HepG2 (cell line): Measurements from ENCODE around the gene NDUFAF8. TPM values are rescaled to one million over a fixed set of nuclear protein-coding genes. Genes with fewer than 3 reads are reported as not detected.

Experiments
- BHLHE40 ChIP-seq: IDR thresholded peaks from 2 replicates; pipeline ENCODE4 v1.6.1; 2011; ENCODE audit warnings: low read length, improper control_type of control experiment
- BRCA1 ChIP-seq: sonication (generic); formaldehyde crosslinking; IDR thresholded peaks from 2 replicates; pipeline ENCODE4 v1.4.0; 2020; ENCODE audit warnings: missing genetic modification reagents
- DNMT1 ChIP-seq: sonication (generic); formaldehyde crosslinking; IDR thresholded peaks from 2 replicates; pipeline ENCODE4 v1.5.1; 2020; ENCODE audit warnings: mild to moderate bottlenecking, missing genetic modification reagents
- ELF4 ChIP-seq: sonication (generic); formaldehyde crosslinking; IDR thresholded peaks from 2 replicates; pipeline ENCODE4 v1.5.0; 2020; ENCODE audit warnings: missing genetic modification reagents, mild to moderate bottlenecking, moderate library complexity, borderline replicate concordance
- FOXC1 ChIP-seq: sonication (generic); formaldehyde crosslinking; IDR thresholded peaks from 2 replicates; pipeline ENCODE4 v1.8.0; 2022; ENCODE audit warnings: mild to moderate bottlenecking, missing genetic modification reagents, borderline replicate concordance
- KLF15 ChIP-seq: sonication (generic); formaldehyde crosslinking; IDR thresholded peaks from 2 replicates; pipeline ENCODE4 v1.8.1; 2023; ENCODE audit warnings: borderline replicate concordance, mild to moderate bottlenecking, inconsistent platforms, missing genetic modification reagents, mixed read lengths
- LCORL ChIP-seq, 2 experiments: fragments of 450-650 bp in 1 of 2; sonication (generic) in 1 of 2; formaldehyde crosslinking in 1 of 2; IDR thresholded peaks; 2 replicates each; pipeline versions ENCODE4 v1.5.0 to v1.6.1; 2017 to 2020; ENCODE audit warnings: antibody characterized with exemption in 1 of 2, missing genetic modification reagents in 1 of 2
- MEIS2 ChIP-seq: sonication (generic); formaldehyde crosslinking; IDR thresholded peaks from 2 replicates; pipeline ENCODE4 v1.9.0; 2021; ENCODE audit warnings: mild to moderate bottlenecking, missing genetic modification reagents
- NKX3-1 ChIP-seq: sonication (generic); formaldehyde crosslinking; IDR thresholded peaks from 2 replicates; pipeline ENCODE4 v1.5.0; 2020; ENCODE audit warnings: missing genetic modification reagents
- POLR2G ChIP-seq: fragments of 200-400 bp; formaldehyde crosslinking; IDR thresholded peaks from 2 replicates; pipeline ENCODE4 v1.6.1; 2018; ENCODE audit warnings: mild to moderate bottlenecking, low read depth, low read length, moderate library complexity
- RARA ChIP-seq: IDR thresholded peaks from 2 replicates; pipeline ENCODE4 v1.6.1; 2016; ENCODE audit warnings: missing genetic modification reagents, missing compliant biosample characterization
- RFXAP ChIP-seq: sonication (generic); formaldehyde crosslinking; IDR thresholded peaks from 2 replicates; pipeline ENCODE4 v1.4.0; 2020; ENCODE audit warnings: missing genetic modification reagents, borderline replicate concordance
- SP4 ChIP-seq: sonication (generic); formaldehyde crosslinking; IDR thresholded peaks from 2 replicates; pipeline ENCODE4 v1.8.1; 2023; ENCODE audit warnings: mild to moderate bottlenecking, missing genetic modification reagents
- TBX2 ChIP-seq: sonication (generic); formaldehyde crosslinking; IDR thresholded peaks from 2 replicates; pipeline ENCODE4 v1.5.0; 2020; ENCODE audit warnings: missing genetic modification reagents, mild to moderate bottlenecking, borderline replicate concordance
- TSC22D2 ChIP-seq: sonication (generic); formaldehyde crosslinking; IDR thresholded peaks from 2 replicates; pipeline ENCODE4 v1.5.1; 2020; ENCODE audit warnings: missing genetic modification reagents, mild to moderate bottlenecking, borderline replicate concordance
- ZNF160 ChIP-seq: sonication (generic); formaldehyde crosslinking; IDR thresholded peaks from 2 replicates; pipeline ENCODE4 v1.8.0; 2022; ENCODE audit warnings: mild to moderate bottlenecking, inconsistent platforms, missing genetic modification reagents
- ZNF451 ChIP-seq: sonication (generic); formaldehyde crosslinking; IDR thresholded peaks from 2 replicates; pipeline ENCODE4 v1.5.0; 2020; ENCODE audit warnings: mild to moderate bottlenecking, missing genetic modification reagents
- ZNF558 ChIP-seq: sonication (generic); formaldehyde crosslinking; IDR thresholded peaks from 2 replicates; pipeline ENCODE4 v1.9.0; 2022; ENCODE audit warnings: mild to moderate bottlenecking, missing genetic modification reagents, borderline replicate concordance
- ZNF670 ChIP-seq: sonication (generic); formaldehyde crosslinking; IDR thresholded peaks from 2 replicates; pipeline ENCODE4 v1.8.0; 2022; ENCODE audit warnings: mild to moderate bottlenecking, missing genetic modification reagents, borderline replicate concordance
- ZNF720 ChIP-seq: sonication (generic); formaldehyde crosslinking; IDR thresholded peaks from 2 replicates; pipeline ENCODE4 v1.4.0; 2020; ENCODE audit warnings: missing genetic modification reagents
- polyA plus RNA-seq, 8 experiments: library from polyadenylated mRNA; depleted of rRNA in 3 of 8; stranded (reverse) in 7 of 8; unstranded in 1 of 8; fragments of >200 nt; fragmentation: Illumina TruSeq in 4 of 8; extraction: Trizol in 4 of 8; gene quantifications; 2 replicates each; pipeline versions ENCODE4 v1.2.1 to v1.2.3, GENCODE V29; 2011 to 2016; ENCODE audit warnings: low read depth in 4 of 8, missing spikeins in 1 of 8, mixed read lengths in 1 of 8; ENCODE audit not compliant: insufficient read depth in 1 of 8
- total RNA-seq, 5 experiments: library from RNA; depleted of rRNA; stranded (reverse); fragments of >200 nt; fragmentation: Illumina TruSeq; extraction: Trizol; gene quantifications; 2 replicates each; pipeline ENCODE4 v1.2.3, GENCODE V29; 2016; ENCODE audit warnings: low read depth in 1 of 5
- TF ChIP-seq, protein P1 (sequence below): sonication (generic); formaldehyde crosslinking; IDR thresholded peaks from 2 replicates; pipeline ENCODE4 v1.5.0; 2020; ENCODE audit warnings: mild to moderate bottlenecking, missing genetic modification reagents
- TF ChIP-seq, protein P2 (sequence below): sonication (generic); formaldehyde crosslinking; IDR thresholded peaks from 2 replicates; pipeline ENCODE4 v1.4.0; 2020; ENCODE audit warnings: missing genetic modification reagents
- TF ChIP-seq, protein P3 (sequence below): sonication (generic); formaldehyde crosslinking; IDR thresholded peaks from 2 replicates; pipeline ENCODE4 v1.5.0; 2020; ENCODE audit warnings: missing genetic modification reagents, mild to moderate bottlenecking, borderline replicate concordance
- TF ChIP-seq, protein P4 (sequence below): sonication (generic); formaldehyde crosslinking; IDR thresholded peaks from 2 replicates; pipeline ENCODE4 v1.8.0; 2022; ENCODE audit warnings: missing genetic modification reagents, low read depth, mild to moderate bottlenecking, borderline replicate concordance

NDUFAF8 gene
- total and polyA plus RNA-seq, 2 of the 13 experiments (the other 11 are each of a cell fraction or from before 2014, with no cell fraction given), result 75.6 to 233 TPM

DNA sequence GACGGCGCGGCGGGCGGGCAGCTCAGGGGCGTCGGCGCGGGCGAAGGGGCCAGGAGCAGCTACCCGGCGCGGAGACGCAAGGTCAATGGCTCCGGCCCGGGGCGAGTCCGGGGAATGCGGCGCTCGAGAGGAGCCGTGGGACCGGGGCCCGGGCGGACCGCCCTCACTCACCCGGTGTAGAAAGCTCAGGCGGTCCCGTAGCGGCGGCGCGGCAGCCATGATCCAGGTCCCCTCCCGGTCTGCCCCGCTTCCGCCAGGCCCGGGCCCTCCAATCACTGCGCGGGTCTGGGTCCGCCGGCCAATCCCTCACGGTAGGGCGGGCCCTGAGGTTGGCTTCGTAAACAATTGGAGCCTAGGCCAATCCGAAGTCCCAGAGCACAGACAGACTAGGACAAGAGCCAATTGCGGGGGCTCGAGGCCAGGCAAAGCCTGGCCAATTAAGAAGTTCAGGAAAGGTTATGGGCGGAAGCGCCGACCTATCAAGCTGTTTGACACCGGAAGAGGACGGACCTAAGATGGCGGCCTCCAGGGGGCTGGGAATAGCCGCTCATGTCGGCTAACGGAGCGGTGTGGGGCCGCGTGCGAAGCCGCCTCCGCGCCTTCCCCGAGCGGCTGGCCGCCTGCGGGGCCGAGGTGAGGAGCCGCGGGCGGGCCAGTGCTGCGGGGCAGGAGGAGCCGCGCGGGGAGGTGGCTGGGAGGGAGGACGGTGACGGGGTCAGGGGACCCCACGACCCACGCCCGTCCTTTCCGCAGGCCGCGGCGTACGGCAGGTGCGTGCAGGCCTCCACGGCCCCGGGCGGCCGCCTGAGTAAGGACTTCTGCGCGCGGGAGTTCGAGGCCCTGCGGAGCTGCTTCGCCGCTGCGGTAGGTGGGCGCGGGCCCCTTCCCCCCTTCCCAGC is at the start of gene NDUFAF8, which contains the start of gene TEPSIN (continued):
- TF ChIP-seq ZNF558 (CRISPR knock-in tag) (peak; percentile 80; the same call in 1 of the 2 replicates), RFXAP (peak; percentile 39; the same call in 1 of the 2 replicates), KLF15 (no peak), ZNF451 (CRISPR knock-in tag) (peak; percentile 88), DNMT1 (CRISPR knock-in tag) (no peak), BRCA1 (CRISPR knock-in tag) (no peak), SP4 (CRISPR knock-in tag) (peak; percentile 83; the same call in 1 of the 2 replicates), TSC22D2 (no peak), ZNF720 (no peak), POLR2G (peak; percentile 92), TBX2 (CRISPR knock-in tag) (no peak; the same call in 1 of the 2 replicates), NKX3-1 (CRISPR knock-in tag) (peak; percentile 68), MEIS2 (CRISPR knock-in tag) (peak; percentile 54), BHLHE40 (no peak), RARA (no peak), ZNF160 (CRISPR knock-in tag) (no peak), ZNF670 (CRISPR knock-in tag) (no peak), FOXC1 (CRISPR knock-in tag) (no peak; the same call in 1 of the 2 replicates), LCORL (IDR thresholded peaks at IDR 0.05) (no peak), LCORL (CRISPR knock-in tag; IDR thresholded peaks at IDR 0.05) (0 out of 2 replicates have a peak, but pooled peaks have one; percentile 28), ELF4 (CRISPR knock-in tag) (peak; percentile 92)
- TF ChIP-seq, protein P1, sequence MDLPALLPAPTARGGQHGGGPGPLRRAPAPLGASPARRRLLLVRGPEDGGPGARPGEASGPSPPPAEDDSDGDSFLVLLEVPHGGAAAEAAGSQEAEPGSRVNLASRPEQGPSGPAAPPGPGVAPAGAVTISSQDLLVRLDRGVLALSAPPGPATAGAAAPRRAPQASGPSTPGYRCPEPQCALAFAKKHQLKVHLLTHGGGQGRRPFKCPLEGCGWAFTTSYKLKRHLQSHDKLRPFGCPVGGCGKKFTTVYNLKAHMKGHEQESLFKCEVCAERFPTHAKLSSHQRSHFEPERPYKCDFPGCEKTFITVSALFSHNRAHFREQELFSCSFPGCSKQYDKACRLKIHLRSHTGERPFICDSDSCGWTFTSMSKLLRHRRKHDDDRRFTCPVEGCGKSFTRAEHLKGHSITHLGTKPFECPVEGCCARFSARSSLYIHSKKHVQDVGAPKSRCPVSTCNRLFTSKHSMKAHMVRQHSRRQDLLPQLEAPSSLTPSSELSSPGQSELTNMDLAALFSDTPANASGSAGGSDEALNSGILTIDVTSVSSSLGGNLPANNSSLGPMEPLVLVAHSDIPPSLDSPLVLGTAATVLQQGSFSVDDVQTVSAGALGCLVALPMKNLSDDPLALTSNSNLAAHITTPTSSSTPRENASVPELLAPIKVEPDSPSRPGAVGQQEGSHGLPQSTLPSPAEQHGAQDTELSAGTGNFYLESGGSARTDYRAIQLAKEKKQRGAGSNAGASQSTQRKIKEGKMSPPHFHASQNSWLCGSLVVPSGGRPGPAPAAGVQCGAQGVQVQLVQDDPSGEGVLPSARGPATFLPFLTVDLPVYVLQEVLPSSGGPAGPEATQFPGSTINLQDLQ (CRISPR knock-in tag), result peak; percentile 48; the same call in 1 of the 2 replicates
- TF ChIP-seq, protein P2, sequence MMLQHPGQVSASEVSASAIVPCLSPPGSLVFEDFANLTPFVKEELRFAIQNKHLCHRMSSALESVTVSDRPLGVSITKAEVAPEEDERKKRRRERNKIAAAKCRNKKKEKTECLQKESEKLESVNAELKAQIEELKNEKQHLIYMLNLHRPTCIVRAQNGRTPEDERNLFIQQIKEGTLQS, result 0 out of 2 replicates have a peak, but pooled peaks have one; percentile 22
- TF ChIP-seq, protein P3, sequence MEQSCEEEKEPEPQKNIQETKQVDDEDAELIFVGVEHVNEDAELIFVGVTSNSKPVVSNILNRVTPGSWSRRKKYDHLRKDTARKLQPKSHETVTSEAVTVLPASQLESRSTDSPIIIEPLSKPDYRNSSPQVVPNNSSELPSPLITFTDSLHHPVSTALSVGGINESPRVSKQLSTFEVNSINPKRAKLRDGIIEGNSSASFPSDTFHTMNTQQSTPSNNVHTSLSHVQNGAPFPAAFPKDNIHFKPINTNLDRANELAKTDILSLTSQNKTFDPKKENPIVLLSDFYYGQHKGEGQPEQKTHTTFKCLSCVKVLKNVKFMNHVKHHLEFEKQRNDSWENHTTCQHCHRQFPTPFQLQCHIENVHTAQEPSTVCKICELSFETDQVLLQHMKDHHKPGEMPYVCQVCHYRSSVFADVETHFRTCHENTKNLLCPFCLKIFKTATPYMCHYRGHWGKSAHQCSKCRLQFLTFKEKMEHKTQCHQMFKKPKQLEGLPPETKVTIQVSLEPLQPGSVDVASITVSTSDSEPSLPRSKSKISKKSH (CRISPR knock-in tag), result no peak; the same call in 1 of the 2 replicates
- TF ChIP-seq, protein P4, sequence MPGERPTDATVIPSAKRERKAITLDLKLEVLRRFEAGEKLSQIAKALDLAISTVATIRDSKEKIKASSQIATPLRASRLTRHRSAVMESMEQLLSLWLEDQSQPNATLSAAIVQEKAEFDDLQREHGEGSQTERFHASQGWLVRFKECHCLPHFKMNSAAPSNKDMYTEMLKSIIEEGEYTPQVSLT (CRISPR knock-in tag), result peak; percentile 31; the same call in 1 of the 2 replicates
